HEK293 (cell line): ENCODE measurements around the gene MECP2.

Experiments
- GLI2 ChIP-seq: fragments of 450-650 bp; formaldehyde crosslinking; IDR thresholded peaks from 2 replicates; pipeline ENCODE4; 2017; ENCODE audit warnings: missing biosample characterization, missing genetic modification characterization, low read depth, borderline replicate concordance
- HOXA7 ChIP-seq: sonication (generic); formaldehyde crosslinking; IDR thresholded peaks from 2 replicates; pipeline ENCODE4 v1.8.1; 2022; ENCODE audit warnings: missing genetic modification reagents, borderline replicate concordance
- KLF8 ChIP-seq: fragments of 450-650 bp; formaldehyde crosslinking; IDR thresholded peaks from 2 replicates; pipeline ENCODE4 v1.5.1; 2016; ENCODE audit warnings: missing biosample characterization, missing genetic modification characterization
- TCF7L2 ChIP-seq: IDR thresholded peaks from 2 replicates; pipeline ENCODE4 v1.6.1; 2011; ENCODE audit warnings: low read depth, mild to moderate bottlenecking, inconsistent platforms, low read length, moderate library complexity, borderline replicate concordance
- ZBTB20 ChIP-seq: fragments of 450-650 bp; formaldehyde crosslinking; IDR thresholded peaks from 2 replicates; pipeline ENCODE4 v1.5.1; 2016; ENCODE audit warnings: missing biosample characterization, missing genetic modification characterization
- ZFP37 ChIP-seq: fragments of 450-650 bp; formaldehyde crosslinking; IDR thresholded peaks from 2 replicates; pipeline ENCODE4 v1.5.1; 2016; ENCODE audit warnings: missing biosample characterization, missing genetic modification characterization
- ZNF791 ChIP-seq: fragments of 450-650 bp; formaldehyde crosslinking; IDR thresholded peaks from 2 replicates; pipeline ENCODE4 v1.5.1; 2016; ENCODE audit warnings: missing biosample characterization, missing genetic modification characterization
- ZNF830 ChIP-seq: fragments of 450-650 bp; IDR thresholded peaks from 2 replicates; pipeline ENCODE4 v1.5.0; 2018; ENCODE audit warnings: missing biosample characterization, missing genetic modification characterization, low read depth, mild to moderate bottlenecking, moderate library complexity
- TF ChIP-seq, protein P1 (sequence below): fragments of 450-650 bp; formaldehyde crosslinking; IDR thresholded peaks from 2 replicates; pipeline ENCODE4 v1.5.1; 2016; ENCODE audit warnings: missing biosample characterization, missing genetic modification characterization
- TF ChIP-seq, protein P2 (sequence below): fragments of 450-650 bp; formaldehyde crosslinking; IDR thresholded peaks from 2 replicates; pipeline ENCODE4 v1.5.1; 2017; ENCODE audit warnings: missing biosample characterization, missing genetic modification characterization
- TF ChIP-seq, protein P3 (sequence below): fragments of 450-650 bp; formaldehyde crosslinking; optimal IDR thresholded peaks from 2 replicates; pipeline ENCODE3; 2016; ENCODE audit warnings: missing biosample characterization, mild to moderate bottlenecking, missing genetic modification characterization
- TF ChIP-seq, protein P4 (sequence below): fragments of 450-650 bp; formaldehyde crosslinking; IDR thresholded peaks from 2 replicates; pipeline ENCODE4 v1.5.1; 2016; ENCODE audit warnings: missing biosample characterization, missing genetic modification characterization

DNA sequence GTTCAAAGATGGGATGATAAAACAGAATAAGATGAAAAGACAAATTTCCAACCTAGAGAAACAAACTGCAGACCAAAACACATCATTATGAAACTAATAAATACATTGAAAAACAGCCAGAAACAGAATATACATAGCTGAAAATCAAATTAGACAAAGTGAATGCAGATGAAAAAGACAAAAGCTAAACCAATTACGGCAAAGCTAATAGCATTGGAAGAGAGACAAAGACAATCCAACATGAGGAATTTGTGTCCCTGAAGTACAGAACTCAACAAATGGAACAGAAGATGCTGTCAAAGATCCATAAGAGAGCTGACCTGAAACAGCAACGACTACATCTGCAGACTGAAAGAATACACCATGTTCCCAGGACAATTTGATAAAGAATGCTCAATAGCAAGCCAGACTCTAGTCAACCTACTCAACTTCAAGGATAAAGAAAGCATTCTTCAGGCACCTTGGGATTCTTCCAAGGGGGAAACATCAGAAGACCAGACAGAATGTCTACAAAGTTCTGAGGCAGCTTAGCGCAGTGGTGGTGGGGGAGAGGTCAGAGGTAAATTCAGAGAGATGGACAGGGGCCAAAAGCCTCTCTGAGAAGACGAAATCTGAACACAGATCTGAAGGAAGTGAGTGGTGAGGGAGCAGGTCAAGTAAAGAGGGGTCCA lies 50.4 kb downstream of the MECP2 start:
- TF ChIP-seq, protein P1, sequence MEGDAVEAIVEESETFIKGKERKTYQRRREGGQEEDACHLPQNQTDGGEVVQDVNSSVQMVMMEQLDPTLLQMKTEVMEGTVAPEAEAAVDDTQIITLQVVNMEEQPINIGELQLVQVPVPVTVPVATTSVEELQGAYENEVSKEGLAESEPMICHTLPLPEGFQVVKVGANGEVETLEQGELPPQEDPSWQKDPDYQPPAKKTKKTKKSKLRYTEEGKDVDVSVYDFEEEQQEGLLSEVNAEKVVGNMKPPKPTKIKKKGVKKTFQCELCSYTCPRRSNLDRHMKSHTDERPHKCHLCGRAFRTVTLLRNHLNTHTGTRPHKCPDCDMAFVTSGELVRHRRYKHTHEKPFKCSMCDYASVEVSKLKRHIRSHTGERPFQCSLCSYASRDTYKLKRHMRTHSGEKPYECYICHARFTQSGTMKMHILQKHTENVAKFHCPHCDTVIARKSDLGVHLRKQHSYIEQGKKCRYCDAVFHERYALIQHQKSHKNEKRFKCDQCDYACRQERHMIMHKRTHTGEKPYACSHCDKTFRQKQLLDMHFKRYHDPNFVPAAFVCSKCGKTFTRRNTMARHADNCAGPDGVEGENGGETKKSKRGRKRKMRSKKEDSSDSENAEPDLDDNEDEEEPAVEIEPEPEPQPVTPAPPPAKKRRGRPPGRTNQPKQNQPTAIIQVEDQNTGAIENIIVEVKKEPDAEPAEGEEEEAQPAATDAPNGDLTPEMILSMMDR (tag by site-specific recombination) = no peak
- TF ChIP-seq, protein P2, sequence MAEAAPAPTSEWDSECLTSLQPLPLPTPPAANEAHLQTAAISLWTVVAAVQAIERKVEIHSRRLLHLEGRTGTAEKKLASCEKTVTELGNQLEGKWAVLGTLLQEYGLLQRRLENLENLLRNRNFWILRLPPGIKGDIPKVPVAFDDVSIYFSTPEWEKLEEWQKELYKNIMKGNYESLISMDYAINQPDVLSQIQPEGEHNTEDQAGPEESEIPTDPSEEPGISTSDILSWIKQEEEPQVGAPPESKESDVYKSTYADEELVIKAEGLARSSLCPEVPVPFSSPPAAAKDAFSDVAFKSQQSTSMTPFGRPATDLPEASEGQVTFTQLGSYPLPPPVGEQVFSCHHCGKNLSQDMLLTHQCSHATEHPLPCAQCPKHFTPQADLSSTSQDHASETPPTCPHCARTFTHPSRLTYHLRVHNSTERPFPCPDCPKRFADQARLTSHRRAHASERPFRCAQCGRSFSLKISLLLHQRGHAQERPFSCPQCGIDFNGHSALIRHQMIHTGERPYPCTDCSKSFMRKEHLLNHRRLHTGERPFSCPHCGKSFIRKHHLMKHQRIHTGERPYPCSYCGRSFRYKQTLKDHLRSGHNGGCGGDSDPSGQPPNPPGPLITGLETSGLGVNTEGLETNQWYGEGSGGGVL (tag by site-specific recombination) = no peak
- TF ChIP-seq, protein P3, sequence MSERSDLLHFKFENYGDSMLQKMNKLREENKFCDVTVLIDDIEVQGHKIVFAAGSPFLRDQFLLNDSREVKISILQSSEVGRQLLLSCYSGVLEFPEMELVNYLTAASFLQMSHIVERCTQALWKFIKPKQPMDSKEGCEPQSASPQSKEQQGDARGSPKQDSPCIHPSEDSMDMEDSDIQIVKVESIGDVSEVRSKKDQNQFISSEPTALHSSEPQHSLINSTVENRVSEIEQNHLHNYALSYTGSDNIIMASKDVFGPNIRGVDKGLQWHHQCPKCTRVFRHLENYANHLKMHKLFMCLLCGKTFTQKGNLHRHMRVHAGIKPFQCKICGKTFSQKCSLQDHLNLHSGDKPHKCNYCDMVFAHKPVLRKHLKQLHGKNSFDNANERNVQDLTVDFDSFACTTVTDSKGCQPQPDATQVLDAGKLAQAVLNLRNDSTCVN (tag by site-specific recombination) = no peak
- TF ChIP-seq ZNF791 (tag by site-specific recombination) = no peak
- TF ChIP-seq HOXA7 (CRISPR knock-in tag) = no peak
- TF ChIP-seq, protein P4, sequence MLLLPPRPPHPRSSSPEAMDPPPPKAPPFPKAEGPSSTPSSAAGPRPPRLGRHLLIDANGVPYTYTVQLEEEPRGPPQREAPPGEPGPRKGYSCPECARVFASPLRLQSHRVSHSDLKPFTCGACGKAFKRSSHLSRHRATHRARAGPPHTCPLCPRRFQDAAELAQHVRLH = no peak
- TF ChIP-seq TCF7L2 = no peak
- no peak for TF ChIP-seq ZNF830 (tag by site-specific recombination)
- TF ChIP-seq KLF8 (tag by site-specific recombination) = no peak
- no peak for TF ChIP-seq ZBTB20 (tag by site-specific recombination)
- no peak for TF ChIP-seq GLI2 (tag by site-specific recombination)
- TF ChIP-seq ZFP37 (tag by site-specific recombination) = no peak
